ENCODE measurements around the gene PSAPL1.

The PSAPL1 gene

GRCh38 chr4:7381890-7382633, 52.7 kb downstream of the PSAPL1 start:
- DNase-seq (ENCODE audit: low spot score) = no peak

- DNase-seq (ENCODE audit: low spot score) = no peak
Observed at GRCh38 chr4:7381221-7381889, 53.4 kb downstream of the PSAPL1 start.

Data from SW480 (cell line).